ENCODE measurements around the gene ZNF23.
A peak's percentile ranks its signal among the peaks of the same experiment; 100 is the strongest.

The ZNF23 gene

DNA sequence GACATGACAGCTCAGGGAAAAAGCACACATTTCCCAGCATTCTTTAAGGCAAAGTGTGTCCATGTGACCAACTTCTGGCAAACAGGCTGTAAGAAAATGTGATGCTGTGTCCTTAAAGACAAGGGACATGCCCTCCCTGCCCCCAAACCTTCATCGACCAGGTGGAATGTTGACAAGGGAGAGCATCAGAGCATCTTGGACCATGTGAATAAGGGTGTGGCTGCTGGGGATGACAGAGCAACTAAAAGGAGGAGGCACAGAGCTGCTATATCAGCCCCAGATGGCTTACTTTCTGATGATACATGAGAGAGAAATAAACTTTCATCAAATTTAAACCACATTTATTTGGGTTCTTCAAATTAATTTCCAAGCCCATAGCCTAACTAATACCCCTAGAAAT, 2.2 kb upstream of the ZNF23 start:
- no peak for DNase-seq

GRCh38 chr16:71460941-71461340, 1.1 kb downstream of the ZNF23 start:
- DNase-seq = no peak

GRCh38 chr16:71460236-71460635, 1.8 kb downstream of the ZNF23 start:
- no peak for DNase-seq

DNA sequence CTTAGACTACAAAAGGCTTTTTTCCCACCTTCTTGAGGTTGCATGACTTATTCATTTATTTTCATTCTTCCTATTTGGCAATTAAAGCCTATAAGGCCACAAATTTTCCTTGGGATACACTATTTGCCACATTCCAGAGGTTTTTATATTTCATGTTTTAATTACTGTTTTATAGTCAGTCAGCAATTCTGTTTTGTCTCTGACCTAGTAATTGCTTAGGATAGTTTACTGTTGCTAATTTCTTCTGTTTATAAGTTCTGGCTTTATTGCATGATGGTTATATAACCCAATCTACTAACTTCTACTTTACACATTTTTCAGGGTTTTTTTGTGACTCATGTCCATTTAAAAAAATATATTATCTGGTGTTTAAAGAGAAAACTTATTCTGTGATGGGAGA, 2.5 kb downstream of the ZNF23 start:
- no peak for DNase-seq

DNA sequence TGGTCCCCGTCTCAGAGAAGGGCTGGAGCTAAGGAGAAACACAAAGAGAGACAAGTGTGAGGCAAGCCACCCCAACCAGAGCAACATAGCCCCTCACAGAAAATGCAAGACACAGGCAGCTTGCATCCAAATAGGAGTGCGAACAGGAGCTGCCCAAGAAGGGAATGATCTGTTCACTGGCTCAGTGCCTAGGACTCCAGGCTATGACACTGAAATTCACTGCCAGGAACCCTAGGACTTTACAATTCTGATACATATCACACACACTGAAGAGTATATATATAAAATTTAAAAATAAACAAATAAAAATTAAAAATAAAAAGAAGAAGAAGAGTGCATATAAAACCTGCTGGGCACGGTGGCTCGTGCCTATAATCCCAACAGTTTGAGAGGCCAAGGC, 5.2 kb downstream of the ZNF23 start:
- no peak for DNase-seq

DNA sequence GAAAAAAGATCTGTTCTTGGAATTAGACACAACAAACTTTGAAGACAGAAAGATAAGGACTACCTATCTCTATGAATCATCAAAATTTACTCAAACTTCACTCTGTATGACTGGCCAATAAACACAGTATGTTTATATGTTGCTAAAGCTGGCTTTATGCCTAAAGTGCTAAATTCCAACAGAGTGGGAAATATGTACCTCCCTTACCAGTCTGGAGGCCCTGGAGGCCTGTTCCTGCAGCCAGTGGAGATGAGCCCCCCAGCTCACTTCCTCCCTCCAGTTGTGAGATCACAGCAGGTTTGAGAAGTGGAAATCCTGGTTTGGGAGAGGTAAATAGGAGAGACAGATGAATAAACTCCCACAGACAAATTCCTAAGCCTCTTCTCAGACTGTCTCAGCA, 9.0 kb downstream of the ZNF23 start:
- DNase-seq = no peak

DNA sequence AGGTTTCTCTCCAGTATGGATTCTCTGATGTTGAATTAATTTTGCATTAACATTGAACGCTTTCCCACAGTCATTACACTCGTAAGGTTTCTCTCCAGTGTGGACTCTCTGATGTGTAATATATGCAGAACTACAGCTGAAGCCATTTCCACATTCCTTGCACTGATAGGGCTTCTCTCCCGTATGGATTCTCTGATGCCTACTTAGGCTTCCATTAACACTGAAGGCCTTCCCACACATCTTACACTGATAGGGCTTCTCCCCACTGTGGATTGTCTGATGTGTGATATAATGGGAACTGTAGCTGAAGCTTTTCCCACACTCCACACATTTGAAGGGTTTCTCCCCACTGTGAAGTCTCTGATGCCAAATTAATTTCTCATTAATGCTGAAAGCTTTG, 13.0 kb downstream of the ZNF23 start:
- no peak for DNase-seq

GRCh38 chr16:71448274-71448866, 13.7 kb downstream of the ZNF23 start:
- no peak for DNase-seq

DNA sequence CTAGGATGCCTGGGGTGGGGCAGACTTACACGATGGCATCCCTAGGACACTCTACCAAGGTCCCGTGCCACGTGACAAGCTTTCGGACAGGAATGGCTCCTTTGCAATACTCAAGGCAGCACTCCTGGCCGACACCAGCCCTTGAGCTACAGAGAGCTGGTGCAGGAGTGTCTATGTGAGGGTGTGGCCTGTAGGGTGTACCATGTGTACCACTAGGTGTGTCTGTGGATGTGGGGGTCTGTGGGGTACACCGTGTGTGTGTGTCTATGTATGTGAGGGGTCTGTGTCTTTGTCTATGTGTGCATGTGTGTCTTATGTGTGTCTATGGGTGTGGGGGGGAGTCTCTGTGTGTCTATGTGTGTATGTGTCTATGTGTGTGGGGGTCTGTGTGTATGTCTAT, 18.3 kb downstream of the ZNF23 start:
- no peak for DNase-seq

GRCh38 chr16:71442051-71442440, 20.0 kb downstream of the ZNF23 start, which contains the start of gene TLE7:
Gene TLE7 (minus strand): TSS chr16:71442054. CDS start chr16:71433324, 8,730 bp downstream.
- no peak for DNase-seq

DNA sequence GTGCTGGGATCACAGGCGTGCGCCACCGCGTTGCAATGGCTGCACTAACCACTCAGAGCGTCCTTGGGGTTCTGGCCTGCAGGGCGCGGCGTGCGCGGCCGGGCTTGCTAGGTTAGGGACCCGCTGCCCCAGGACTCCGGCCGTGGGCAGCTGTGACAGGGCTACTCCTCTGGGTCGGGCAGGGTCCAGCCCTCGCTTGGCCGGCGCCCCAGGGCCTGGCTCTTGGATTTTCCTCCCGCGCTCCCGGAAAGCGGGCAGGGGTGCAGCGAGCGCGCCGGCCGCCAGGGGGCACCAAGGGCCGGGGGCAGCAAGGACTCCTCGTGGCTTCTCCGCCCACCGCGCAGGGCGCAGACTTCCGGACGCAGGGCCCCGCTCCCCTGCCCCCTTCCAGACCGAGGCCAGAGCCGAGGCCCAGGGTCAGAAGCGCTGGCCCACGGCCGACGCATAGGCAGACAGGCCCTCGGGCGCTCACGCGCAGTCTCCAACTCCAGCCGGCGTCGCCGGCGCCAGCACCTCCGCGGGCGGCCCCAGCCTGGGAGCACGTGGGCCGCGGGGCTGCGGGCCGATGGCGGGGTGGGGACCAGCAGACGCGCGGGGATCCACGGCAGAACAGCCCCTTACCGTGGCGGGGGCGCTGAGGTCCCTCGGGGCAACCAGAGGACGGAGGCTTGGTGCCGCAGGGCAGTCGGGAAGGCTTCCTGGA, 20.5 kb downstream of the ZNF23 start:
- DNase-seq = peak; percentile 61

DNA sequence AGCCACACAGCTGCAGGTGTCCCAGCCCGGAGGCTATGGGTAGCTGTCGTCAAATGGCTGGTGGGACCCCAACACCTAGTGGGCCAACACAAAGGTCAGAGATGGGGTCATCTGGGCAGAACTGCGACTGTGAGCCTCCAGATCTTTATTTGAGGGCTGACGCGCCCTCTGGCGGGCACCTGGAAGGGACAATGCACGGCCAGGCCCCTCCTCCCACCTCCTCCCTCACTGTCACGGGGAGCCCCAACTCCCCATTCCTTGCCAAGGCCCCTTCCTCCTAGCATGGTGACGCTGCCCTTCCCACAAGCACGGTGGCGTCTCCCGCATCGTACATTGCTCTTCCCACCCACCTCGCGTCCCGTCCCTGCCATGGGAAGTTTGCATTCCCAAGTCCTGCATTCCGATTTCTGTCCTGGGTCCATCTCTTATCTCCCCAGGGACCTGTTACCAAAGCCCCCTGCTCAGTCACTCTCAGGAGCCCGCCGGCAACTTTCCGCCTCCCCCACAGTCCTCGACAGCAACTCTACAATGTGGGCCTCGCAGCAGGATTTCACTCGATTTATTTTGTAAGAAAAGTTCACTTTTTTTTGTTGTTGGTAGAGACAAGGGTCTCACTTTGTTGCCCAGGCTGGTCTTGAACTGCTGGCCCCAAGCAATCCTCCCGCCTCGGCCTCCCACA, 21.2 kb downstream of the ZNF23 start:
- peak; percentile 49 for DNase-seq

- DNase-seq = no peak
Measured at GRCh38 chr16:71439523-71439922, 22.5 kb downstream of the ZNF23 start.

GRCh38 chr16:71436473-71436872, 25.6 kb downstream of the ZNF23 start:
- DNase-seq = no peak

GRCh38 chr16:71432906-71433305, 29.1 kb downstream of the ZNF23 start:
- DNase-seq = no peak

GRCh38 chr16:71431991-71432390, 30.1 kb downstream of the ZNF23 start:
- DNase-seq = no peak

DNA sequence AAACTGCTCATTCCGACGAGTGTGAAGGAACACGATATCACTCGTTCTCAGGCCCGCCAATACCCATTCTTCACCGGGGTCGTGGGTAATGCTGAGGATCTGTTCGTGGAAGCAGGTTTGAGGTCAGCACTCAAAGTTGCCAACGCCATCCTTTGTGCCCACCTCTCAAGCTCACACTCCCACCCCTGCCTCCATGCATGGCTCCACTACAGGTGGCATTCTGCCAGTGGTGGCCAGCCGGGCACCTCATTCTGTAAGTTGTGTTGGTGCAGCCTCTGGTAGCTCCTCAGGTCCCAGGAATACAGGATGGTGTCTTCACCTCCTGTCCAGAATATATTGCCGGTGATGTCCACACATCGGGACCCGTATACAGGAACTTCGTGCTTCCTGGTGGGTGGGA, 30.9 kb downstream of the ZNF23 start:
- no peak for DNase-seq

DNA sequence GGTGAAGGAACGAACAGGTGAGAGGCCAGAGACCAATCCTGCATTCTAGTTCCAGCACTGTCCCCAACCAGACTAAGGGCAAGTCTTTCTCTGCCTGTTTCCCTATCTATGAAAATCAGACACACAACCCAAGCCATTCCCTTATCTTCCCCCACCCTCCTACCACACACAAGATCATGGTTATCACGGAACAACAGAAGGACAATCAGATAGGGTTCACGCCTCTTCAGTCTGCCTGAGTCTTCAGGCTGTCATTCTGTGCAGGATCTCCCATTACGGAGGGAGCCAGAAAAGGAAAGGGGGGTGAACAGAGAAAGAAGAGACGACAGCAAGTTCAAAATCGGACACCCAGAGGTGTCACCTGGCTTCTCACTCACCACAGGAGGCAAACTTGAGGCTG, 31.3 kb downstream of the ZNF23 start:
- no peak for DNase-seq

DNA sequence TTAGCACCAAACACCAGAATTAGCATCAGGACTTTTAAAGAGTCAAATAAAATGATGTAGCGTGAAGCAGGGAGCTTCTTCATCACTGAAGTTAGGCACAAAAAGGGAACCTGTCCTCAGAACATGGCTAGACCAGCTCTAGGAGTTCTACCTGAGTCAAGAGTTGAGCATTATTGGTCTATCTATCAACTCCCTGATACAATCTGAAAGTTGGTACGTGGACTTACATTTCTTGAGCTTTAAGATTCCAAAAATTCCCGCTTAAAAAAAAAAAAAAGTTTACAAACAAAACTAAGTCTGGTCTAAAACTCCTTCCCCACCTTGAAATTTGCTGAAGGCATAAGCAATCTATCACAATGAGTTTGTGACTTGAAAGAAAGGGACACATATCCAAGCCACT, 32.5 kb downstream of the ZNF23 start:
- no peak for DNase-seq

DNA sequence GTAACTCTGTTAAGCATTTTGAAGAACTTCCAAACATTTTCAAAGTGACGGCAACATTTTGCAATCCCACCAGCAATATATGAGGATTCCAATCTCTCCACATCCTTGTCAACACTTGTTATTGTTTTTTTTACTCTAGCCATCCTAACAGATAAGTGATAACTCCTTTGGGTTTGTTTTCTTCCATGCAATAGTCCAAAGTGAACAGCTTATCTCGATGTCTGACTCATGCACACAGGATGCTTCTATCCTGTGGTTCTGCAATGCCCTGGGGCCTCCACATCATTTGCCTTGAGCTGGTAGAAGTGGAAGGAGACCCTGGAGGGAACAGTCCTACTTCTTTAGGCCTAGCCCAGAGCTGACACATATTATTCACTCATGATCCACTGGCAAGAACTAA, 33.2 kb downstream of the ZNF23 start:
- DNase-seq = no peak

DNA sequence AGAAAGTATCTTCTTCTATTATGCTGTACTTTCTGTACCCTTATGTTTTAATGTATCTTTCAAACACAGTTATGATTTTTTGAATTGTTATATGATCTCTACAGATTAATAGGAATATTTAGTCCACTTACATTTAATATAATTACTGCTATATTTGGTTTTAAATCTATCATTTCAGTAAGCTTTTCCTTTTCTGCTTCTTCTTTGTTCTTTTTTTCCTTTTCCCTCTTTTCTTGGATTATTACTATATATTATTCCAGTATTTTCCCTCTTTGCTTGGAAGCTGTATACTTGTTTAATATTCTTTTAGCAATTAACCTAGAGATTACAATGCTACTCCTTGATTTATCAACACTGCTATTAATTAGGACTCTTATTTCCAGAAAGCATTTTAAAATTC, 33.7 kb downstream of the ZNF23 start:
- no peak for DNase-seq

GRCh38 chr16:71426880-71427615, 35.0 kb downstream of the ZNF23 start:
- DNase-seq = no peak

DNA sequence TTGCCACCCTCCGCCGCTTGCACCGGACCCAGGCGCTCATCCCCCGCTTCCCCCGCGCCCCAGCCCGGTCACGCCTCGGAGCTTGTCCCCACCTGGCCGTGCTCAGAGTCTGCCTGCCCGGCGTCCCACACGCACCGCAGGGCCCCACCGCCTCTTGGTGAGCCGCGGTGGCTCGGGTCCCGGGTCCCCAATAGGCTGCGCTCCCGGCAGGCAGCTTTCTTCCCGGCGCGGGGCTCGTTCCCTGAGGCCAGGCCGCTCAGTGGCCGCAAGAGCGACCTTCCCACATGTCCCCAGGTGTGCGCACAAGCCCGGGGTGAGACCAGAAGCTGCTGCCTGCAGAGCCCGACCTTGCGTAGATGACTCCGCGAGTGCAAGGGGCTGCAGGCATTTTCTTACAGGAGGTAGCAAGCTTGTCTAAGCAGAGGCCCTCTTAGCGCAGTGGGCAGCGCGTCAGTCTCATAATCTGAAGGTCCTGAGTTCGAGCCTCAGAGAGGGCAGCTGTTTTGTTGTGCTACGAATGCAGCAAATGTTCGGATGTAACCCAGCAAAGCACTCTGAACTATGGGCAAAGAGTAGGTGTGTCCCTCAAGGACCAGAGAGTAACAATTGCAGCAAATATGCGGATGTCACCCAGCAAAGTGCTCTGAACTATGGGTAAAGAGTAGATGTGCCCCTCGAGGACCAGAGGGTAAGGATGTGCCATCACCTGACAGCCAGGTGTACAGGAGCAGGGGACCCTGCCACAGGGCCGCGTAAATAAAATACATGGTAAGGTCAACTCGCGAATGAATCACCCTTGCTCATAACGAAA, 35.8 kb downstream of the ZNF23 start:
- DNase-seq = peak; percentile 68
